GM19023 (cell line): ENCODE data around the gene ATRN.

Experiments used
- ATAC-seq: cut with Tn5 transposase; IDR thresholded peaks from one replicate; pipeline ENCODE4 v1.9.1; 2021; ENCODE audit warnings: mild to moderate bottlenecking, moderate library complexity; ENCODE audit not compliant: unreplicated experiment

Gene ATRN

DNA sequence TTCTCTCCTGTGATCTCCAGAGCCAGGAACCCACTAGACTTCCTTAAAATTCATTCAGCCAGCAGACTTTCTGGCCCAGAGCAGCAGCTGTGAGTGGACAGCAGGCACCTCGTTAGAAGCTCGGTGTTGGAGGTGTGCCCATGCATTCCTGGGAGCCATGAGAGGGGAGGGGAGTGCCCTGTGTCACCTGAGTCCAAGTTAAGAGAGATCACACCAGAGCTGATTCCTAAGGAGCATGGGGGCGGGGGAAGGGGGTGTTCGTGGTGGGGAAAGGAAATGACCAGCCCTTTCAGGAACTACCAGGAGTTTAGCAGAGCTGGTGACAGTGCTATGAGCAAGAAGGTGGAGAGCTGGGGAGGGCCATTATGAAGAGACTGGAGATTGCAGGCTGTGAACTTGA, 145.4 kb downstream of the ATRN start:
- ATAC-seq, result no peak

DNA sequence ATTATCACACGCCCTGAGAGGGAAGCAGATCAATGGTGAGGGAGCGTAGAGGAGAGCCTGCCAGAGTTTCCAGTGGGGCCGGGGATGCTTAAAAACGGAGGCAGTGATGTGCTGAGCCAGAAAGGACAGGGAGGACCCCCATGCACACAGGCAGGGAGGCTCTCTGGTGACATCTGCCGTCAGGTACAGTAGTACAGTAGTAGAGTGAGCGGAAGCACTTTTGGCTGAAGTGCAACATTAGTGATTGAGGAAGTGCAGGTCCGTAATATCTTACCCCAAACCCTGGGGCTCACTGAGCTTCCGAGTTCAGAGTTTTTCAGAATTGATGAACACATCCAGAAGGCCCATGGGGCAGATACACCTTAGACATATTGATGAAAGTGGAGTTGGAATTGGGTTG, 150.3 kb downstream of the ATRN start:
- ATAC-seq, result no peak

DNA sequence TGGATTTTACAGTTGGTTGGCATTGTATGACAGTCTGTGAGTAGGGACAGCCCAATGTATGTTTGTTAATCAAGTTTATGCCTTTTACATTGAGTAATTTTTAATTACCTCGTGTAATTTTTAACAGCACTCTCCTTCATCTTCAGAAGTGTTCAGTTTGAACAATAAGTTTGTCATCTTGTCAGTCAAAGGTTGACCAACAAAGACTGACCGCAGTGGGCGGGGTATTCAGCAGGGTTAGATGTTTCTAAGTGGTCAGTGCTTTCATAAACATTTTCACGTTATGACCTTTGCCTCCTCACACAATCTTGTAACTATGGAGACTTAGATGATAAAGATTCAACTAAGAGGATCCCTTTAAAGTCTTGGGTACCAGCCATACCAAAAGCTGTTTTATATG, 151.6 kb downstream of the ATRN start:
- no peak for ATAC-seq

DNA sequence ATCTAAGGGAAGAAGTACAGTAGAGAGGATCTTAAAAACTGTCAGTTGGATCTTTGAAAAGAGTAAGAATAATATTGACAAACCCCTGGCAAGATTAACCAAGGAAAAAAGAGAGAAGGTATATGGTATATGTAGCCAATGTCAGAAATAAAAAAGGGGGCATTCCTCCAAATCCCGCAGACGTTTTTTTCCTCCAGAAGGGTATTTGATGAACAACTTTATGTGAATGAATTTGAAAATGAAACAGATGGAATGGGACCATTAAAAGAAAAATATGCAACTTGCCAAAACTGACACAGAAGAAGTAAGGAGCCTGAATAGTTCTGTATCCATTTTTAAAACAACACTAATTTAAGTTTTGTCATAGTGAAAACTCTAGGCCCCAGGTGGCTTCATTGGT, 156.7 kb downstream of the ATRN start:
- ATAC-seq, result no peak

DNA sequence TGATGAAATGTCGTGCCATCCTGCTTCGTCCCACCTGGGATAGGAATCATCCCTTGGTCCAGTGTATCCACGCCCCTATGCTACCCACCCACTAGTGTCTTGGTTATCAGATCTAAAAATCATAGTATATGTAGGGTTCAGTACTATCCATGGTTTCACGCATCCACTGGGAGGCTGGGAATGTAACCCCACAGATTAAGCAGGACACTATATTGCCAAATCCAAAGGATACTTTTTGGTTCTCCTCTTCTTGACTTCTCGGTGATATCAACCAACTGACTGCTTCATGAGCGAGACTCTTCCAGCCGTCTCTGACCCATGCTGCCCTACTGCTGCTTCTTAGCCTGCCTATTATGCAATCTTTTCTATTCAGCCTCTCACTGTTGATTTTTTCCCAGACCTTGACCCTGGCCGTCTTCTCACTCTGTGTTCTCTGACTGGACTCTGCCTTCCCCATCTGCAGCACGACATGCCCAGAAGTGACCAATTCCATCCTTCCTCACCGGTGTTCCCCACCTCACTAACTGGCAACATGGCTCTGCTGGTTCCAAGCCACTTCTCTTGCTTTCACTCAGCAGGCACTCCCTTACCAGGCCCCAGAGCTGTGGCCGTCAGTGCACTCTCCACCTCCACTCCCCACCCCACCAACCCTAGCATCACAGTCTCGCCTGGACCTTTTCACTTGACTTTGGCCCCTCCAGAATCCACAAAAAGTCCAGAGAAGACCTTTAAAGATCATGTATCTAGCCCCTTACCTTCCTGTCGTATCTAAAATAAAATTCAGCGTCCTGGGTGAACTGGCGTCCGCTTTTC, 157.9 kb downstream of the ATRN start:
- no peak for ATAC-seq

DNA sequence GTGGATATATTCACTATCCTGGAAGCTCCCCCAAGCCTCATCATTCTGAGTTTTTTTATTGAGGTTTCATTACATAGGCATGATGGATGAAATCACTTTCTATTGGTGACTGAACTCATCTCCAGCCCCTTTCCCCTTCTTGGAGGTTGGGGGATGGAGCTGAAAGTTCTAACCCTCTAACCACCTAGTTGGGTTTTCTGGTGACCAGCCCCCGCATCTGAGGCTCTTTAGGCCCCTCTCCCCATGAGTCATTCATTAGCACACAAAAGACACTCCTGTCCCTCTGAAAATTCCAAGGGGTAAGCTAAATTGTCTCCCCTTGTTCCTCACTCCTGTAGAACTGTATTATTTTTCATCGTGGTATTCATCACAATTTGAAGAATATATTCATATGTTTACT, 159.1 kb downstream of the ATRN start:
- ATAC-seq, result no peak

DNA sequence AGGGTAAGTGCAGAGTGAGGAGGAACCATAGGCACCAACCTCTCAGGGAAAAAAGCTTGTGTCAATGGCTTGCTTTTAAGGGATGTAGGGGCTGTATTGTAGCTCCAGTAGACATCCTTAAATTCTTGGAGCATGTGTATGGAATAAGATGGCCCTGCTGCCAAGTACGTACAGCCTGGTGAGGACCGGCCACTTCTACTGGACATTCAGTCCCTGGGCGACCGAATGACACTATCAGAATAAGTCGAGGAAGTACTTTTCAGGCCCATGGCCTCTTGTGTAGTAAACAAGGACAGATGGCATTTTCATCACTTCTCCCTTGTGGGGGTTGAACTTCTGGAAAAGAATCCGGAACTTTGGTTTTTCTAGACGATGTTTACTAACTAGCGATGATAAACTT, 159.6 kb downstream of the ATRN start:
- no peak for ATAC-seq

DNA sequence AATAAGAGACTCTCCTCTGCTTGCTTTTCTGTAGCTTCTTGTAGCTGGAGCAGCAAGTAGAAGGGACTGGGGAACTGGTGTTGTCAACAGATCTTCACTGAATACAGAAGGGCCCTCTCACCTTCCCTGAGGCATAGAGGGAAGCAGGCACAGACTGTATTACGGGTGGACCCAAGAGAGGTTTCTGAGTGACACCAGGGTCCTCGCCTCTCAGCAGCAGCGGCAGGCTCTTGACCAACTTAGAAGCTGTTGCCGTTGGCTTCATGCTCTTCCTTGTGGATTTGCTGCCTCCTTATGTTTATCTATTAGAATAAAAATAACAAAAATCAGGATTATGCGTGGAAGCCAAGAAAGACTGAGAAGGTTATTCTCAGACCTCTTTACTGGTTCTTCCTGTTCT, 160.7 kb downstream of the ATRN start:
- no peak for ATAC-seq

DNA sequence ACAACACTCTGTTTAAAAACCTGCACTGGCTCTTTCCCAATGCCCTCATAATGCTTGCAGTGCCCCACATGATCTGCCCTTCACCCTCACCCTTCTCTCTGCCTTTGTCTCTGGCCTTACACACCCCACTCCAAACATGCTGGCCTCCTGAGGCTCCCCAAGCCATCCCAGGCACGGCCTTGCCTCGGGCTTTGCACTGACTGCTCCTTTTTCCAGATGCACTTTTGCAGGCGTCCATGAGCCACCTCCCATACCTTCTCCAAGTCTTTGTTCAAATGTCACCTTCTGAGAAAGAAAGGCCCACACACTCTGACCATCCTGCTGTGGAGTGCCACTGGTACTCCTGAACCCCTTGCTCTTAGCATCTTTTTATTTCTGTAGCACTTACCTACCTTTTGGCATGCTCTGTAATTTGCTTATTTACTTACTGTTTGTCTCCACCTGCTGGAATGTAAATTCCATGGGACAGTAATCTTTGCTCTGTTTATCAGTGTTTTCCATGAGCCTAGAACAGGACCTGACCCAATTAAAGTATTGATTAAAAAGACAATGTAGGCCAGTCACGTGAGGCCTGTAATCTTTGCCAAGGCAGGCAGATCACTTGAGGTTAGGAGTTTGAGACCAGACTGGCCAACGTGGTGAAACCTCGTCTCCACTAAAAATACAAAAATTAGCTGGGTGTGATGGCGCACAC, 161.6 kb downstream of the ATRN start:
- ATAC-seq, result no peak

DNA sequence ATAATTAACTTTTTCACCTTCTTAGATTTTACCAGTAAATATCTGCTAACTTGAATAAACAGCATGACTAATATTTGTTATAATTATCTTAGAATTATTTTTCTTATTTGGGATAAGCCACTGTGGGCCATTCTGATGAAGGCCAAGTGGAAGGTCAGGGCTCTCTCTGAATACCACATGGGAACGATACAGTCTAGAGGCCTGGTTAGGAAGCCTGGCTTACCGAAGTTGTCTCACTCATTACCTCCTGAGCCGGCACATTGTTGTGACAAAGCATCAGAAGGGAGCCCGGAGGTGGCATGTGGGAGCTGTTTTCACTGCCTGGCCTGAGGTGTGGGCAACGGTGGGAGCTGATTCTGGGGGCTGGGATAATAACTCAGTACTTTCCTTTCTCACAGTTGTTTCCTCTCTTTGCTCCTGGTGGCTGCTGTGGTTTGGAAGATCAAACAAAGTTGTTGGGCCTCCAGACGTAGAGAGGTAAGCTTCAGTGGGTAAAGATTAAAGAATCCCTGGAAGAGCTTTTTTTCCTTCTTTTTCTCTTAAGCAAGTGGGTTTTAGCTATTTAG, 163.2 kb downstream of the ATRN start:
- ATAC-seq, result no peak

DNA sequence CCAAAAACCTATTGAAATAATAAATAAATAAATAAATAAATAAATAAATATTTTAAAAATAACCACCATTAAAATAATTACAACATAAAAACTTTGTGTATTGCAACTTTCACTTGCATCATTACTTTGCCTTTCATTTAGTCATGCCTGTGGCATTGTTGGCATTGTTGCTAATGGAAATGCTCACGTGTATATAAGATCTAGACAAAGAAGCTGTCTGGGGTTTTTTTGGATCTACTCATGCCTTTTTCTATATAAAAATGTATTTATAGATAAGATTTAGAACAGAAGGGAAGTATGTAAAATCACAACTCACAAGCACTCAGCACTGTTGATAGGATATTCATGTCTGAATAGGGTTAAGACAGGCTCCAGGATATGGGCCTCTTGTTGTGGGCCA, 164.5 kb downstream of the ATRN start:
- no peak for ATAC-seq

DNA sequence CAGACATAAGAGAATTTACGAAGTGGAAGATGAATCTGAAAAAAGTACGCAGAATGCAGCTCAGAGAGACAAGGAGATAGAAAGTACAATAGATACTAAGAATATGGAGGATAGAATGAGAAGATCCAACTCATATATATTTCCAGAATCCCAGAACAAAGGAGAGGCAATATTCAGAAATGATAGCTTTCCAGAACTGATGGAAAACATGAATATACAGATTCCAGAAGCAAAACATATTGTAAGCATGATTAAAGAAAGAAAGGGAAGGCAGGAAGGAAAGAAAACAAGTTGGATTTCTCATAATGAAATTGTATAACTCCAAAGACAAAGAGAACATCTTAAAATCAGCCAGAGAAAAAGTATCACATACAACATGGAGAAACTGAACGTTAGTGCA, 169.4 kb downstream of the ATRN start:
- ATAC-seq, result no peak

DNA sequence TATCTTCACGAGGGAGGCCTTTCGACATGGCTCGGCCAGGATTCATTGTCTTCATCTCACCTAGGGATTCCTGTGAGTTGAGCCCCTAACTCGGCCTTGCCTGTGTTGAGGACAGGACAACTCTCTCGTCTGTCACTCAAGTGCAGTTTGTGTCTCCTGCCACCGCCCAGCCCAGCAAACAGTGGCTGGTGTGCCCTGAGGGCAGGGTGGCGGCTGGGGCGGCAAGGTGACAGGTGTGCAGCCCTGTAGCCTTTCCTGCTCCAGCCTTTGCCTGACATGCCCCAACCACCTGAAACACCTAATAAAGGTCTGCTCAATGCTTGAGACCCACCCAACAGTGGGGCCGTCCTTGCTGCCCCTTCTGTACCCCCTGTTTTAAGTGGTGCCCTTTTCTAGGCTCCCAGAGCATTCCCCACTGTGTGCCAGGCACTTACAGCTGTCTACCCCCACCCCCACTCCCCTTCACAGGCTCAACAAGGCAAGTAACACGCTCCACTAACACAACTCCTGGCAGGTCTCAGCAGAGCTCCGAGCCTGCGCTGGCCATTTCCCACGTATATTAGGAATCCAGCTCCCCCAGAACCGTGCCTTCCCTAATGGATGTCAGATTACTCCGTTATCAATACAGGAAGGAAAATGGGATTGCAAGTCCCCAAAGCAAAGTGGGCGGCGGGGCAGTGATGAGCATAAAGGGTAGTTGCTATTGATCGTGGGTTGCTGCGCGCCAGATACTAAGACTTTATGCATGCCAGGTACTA, 174.7 kb downstream of the ATRN start:
- no peak for ATAC-seq

DNA sequence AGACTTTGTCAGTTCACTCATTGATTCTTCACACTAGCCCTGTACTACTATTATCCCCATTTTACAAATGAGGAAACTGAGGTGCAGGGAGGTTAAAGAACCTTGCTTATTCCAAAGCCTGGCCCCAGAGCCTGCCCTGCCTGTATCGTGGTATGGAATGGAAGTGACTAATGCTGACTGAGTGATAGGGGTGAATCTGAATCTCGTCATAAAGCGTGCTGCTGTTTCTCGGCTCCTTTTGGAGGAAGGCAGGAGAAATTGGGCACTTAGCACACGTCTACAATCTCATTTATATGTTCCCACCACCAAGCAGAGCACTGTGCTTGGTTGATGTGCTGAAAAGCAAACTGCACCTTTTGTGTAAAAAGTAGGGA, 175.2 kb downstream of the ATRN start:
- no peak for ATAC-seq

DNA sequence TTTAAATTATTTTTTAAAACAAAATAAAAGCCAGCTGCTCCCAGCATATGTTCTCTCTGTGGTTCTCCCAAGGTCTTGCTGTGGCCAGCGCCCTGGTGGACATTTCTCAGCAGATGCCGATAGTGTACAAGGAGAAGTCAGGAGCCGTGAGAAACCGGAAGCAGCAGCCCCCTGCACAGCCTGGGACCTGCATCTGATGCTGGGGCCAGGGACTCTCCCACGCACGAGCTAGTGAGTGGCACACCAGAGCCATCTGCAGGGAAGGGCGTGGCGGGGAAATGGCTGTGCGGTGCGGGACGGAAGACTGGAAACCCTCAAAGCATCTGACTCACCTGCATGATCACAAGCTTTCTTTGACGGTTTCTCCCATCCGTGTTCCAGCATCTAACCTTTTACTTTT, 175.8 kb downstream of the ATRN start:
- ATAC-seq, result no peak

DNA sequence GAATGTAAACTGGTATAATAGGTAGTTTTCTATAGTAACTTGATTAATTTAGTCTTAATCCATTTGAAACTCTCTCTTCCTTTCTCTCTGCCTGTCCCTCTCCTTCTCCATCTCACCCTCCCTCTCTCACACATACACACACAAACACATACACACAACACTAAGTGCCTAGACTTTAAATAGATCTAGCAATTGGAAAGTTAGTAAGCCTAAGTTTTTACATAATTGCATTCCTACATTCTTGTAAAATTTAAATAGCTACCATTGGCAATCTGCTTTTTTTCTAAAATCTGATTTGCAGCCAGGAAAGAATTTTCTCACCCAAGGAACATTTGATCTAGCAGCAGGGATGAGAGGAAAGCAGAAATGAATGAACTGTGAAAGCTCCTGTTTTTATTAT, 176.7 kb downstream of the ATRN start:
- ATAC-seq, result no peak

DNA sequence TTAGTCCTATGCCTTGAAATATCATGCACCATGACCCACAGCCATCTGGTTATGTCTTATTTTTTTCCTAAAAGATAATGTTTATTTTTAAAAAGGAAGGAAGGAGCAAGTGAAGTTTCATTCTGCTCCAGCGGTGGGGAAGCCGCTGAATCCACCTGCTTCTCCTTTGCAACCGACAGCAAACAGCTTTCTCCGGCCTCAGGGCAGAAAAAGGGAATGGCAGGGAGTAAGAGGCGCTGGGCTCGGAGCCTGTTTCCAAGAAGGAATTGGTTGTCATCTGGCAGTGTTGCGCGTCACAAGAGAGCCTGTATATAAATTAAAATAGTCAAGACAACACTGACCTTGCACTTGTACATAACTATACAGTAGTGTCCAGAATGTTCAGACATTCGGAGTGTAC, 178.1 kb downstream of the ATRN start:
- no peak for ATAC-seq

DNA sequence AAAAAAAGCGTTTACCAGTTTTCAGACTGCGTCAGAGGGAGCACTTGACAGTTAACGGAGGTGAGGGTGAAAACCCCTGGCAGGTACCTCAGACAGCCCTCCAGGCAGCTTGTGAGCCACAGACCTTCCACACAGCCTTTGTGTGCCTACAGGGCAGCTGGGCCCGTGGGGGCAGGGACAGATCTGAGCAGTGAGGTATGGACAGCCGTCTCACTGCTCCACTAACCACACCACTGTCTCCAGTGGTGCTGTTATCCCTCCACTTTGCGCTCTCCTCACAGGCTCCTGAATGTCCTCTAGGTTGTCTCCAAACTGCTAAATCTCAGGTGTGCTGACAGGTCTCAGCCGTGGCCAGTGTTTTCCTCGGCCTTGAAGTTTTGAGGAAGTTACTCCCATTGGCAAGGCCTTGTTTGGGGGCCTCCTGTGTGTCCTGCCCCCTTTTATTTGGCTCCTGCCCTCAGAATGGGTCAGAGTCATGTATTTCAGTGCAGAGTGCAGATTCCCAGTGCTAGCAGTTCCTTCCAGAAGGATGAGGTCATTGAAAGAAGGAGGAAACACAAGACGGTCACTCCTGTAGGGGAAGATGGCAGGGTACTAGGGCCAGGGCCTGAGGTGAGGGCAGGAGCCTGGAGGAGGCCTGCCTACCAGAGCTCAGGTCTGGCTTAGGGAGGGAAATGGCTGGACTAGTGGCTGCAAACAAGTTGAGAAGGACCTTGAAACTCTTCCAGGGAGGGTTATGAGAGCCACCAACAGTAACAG, 180.6 kb downstream of the ATRN start:
- no peak for ATAC-seq

DNA sequence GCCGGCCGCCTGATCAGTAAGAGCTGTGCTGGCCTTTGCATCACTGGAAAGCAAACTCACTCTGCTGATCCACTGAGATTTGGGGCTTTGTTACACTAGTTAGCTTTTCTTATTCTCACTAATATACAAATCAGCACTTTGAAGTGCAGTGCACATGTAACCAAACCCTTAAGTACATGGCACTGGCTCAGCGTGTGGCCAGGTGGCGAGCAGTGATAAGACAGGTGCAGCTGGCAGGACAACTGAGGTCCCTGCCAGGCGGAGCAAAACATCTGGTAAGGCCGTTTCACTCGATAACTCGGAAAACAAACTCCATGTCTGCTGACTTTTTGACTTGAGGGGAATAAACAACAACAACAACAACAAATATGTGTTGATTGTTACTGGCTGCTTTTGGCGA, 181.4 kb downstream of the ATRN start:
- ATAC-seq, result no peak

DNA sequence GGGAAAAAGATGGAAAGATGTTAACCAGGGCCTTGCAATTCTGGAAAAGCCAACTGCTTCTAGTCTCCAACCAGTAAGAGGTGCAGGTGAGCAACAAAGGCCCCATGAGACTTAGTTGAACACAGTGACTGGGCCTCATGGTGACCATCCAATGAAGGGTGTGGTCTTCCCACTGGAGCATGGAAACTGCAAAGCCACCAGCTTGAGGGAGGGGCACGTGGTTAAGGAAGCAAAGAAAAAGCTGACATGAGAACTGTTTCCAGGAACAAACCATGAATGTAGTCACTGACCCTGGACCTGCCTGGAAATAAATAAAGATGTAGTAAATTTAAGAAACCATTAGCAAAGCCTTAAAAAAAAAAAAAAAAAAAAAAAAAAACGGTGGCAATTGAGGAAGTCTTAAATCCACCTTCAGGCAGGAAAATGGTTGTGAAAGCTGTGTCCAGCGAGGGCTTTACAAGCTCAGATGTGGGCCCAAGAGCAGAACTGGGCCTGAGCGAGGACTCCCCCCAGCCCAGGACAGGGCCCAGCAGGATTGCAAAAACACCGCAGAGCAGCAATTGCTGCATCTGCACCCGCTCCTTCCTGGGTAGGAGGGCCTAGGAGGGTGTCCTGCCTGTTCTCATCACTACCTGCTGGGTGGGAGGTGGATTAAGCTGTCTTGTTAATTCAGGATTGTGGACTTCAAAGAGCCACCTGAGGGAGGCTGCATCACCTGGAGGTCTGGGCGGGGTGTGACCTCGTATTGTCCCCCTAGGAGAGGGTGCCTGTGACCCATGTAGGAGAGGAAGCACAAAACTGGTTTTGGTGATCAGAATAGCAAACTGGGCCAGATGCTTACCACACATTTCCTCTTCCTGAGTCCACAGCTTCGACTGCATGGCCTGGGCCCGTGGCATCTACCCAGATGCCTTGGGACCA, 182.1 kb downstream of the ATRN start:
- ATAC-seq, result no peak
